Fibroblast of lung (primary cell): ENCODE results near the gene ASIC2.

Experiments used
- CTCF ChIP-seq, 2 donors: IDR thresholded peaks in 1 of 2; conservative IDR thresholded peaks in 1 of 2; 1 replicate in 1 of 2; 2 replicates in 1 of 2; pipeline ENCODE4 v1.5.1; 2011 to 2012; ENCODE audit warnings: low read length in 2 of 2, control low read depth in 1 of 2, inconsistent platforms in 1 of 2, low read depth in 1 of 2, mild to moderate bottlenecking in 1 of 2
- EZH2 ChIP-seq: IDR thresholded peaks from 2 replicates; pipeline ENCODE4 v1.5.1; 2012; ENCODE audit warnings: low read length, control low read depth, mild to moderate bottlenecking; ENCODE audit errors: missing control alignments

- TF ChIP-seq CTCF (conservative IDR thresholded peaks at IDR 0.05 in 1 of 2, IDR thresholded peaks at IDR 0.05 in 1 of 2; ENCODE audit: low read depth in 1 of 2, low read length in 2 of 2) (no peak), EZH2 (no peak)
Observed at GRCh38 chr17:33140413-33141099, 152.5 kb downstream of the ASIC2 start.
